Measurements from ENCODE around the gene GPR183. TPM values are rescaled to one million over a fixed set of nuclear protein-coding genes. Genes with fewer than 3 reads are reported as not detected.
A peak's percentile ranks its signal among the peaks of the same experiment; 100 is the strongest.

Gene GPR183
- total and polyA plus RNA-seq, 3 experiments from 2014 or later = 61.5 to 232 (median 62.8) TPM

GRCh38 chr13:99288089-99288488 is 19.1 kb downstream of the GPR183 start:
- ChIA-PET CTCF (interaction anchor here (0.9 to 2.2 kb wide), 3 partner anchors 13 to 149 kb away, joined by 3 to 8 read pairs (median 3); no protein-coding TSS in a partner anchor), POLR2A (interaction anchor here (1.4 kb wide), 1 partner anchor 68 kb away, joined by 4 read pairs; no protein-coding TSS in a partner anchor)
- H3K27ac Mint-ChIP-seq = peak overlapping the region; percentile 73 to 99 (median 92)
- H3K4me3 Mint-ChIP-seq = peak overlapping the region; percentile 0 to 60 (median 46)
- Histone ChIP-seq H3K27ac (ENCODE audit: low read depth, low read length) (no peak overlapping the region), H3K9me3 (ENCODE audit: low read length) (no peaks in the 10 kb centered on the region), H3K4me1 (ENCODE audit: insufficient read depth, low read length) (peaks cover 88% of the 10 kb centered on the region), H3K27me3 (ENCODE audit: insufficient read depth, low read length, poor library complexity, severe bottlenecking) (no peaks in the 10 kb centered on the region), H3K4me3 (ENCODE audit: low read length) (no peak overlapping the region), H3K36me3 (ENCODE audit: insufficient read depth, low read length) (peaks cover 20% of the 10 kb centered on the region)
- DNase-seq = no peak
- peaks cover 8 to 35% (median 9%) of the 10 kb centered on the region in 3 donors for H3K36me3 Mint-ChIP-seq
- peaks cover 84 to 100% (median 97%) of the 10 kb centered on the region in 3 donors for H3K4me1 Mint-ChIP-seq
- no peaks in the 10 kb centered on the region for H3K9me3 Mint-ChIP-seq
- H3K27me3 Mint-ChIP-seq = no peaks in the 10 kb centered on the region

GRCh38 chr13:99287551-99287950 is 19.6 kb downstream of the GPR183 start:
- no peak for DNase-seq
- Mint-ChIP-seq H3K4me3 (peak overlapping the region in 6 of 7 donors; percentile 20 to 74 (median 47)), H3K36me3 (peaks cover 5 to 30% (median 9%) of the 10 kb centered on the region in 3 donors), H3K9me3 (no peaks in the 10 kb centered on the region), H3K4me1 (peaks cover 85 to 100% (median 97%) of the 10 kb centered on the region in 3 donors), H3K27ac (peak overlapping the region; percentile 77 to 99 (median 94)), H3K27me3 (no peaks in the 10 kb centered on the region)
- Histone ChIP-seq H3K27ac (ENCODE audit: low read depth, low read length) (no peak overlapping the region), H3K9me3 (ENCODE audit: low read length) (no peaks in the 10 kb centered on the region), H3K27me3 (ENCODE audit: insufficient read depth, low read length, poor library complexity, severe bottlenecking) (no peaks in the 10 kb centered on the region), H3K4me3 (ENCODE audit: low read length) (no peak overlapping the region), H3K4me1 (ENCODE audit: insufficient read depth, low read length) (peaks cover 89% of the 10 kb centered on the region), H3K36me3 (ENCODE audit: insufficient read depth, low read length) (peaks cover 15% of the 10 kb centered on the region)
- CTCF ChIA-PET = interaction anchor here (0.7 to 2.2 kb wide), 2 partner anchors 149 to 876 kb away, joined by 3 to 8 read pairs; no protein-coding TSS in a partner anchor
- POLR2A ChIA-PET = interaction anchor here (0.7 to 1.0 kb wide), 2 partner anchors 14 kb away, joined by 4 to 5 read pairs; no protein-coding TSS in a partner anchor

GRCh38 chr13:99285432-99286182 is 21.6 kb downstream of the GPR183 start:
- no peak for DNase-seq
- H3K27me3 ChIP-seq (ENCODE audit: insufficient read depth, low read length, poor library complexity, severe bottlenecking) = no peaks in the 10 kb centered on the region
- no peaks in the 10 kb centered on the region for H3K9me3 ChIP-seq (ENCODE audit: low read length)
- no peak overlapping the region for H3K27ac ChIP-seq (ENCODE audit: low read depth, low read length)
- Mint-ChIP-seq H3K9me3 (no peaks in the 10 kb centered on the region), H3K27me3 (no peaks in the 10 kb centered on the region), H3K27ac (peak overlapping the region; percentile 61 to 100 (median 88)), H3K4me1 (peaks cover 92 to 99% (median 96%) of the 10 kb centered on the region in 3 donors), H3K36me3 (peaks cover 6 to 32% (median 9%) of the 10 kb centered on the region in 3 donors), H3K4me3 (peak overlapping the region in 5 of 7 donors; percentile 2 to 74 (median 33))
- ChIA-PET POLR2A (interaction anchor here (1.2 kb wide), 1 partner anchor 12 kb away, joined by 8 read pairs; no protein-coding TSS in a partner anchor), CTCF (interaction anchor here (1.1 to 5.0 kb wide), 3 partner anchors 15 to 19 kb away, joined by 3 to 22 read pairs (median 6); no protein-coding TSS in a partner anchor)
- H3K4me3 ChIP-seq (ENCODE audit: low read length) = no peak overlapping the region
- peaks cover 14% of the 10 kb centered on the region for H3K36me3 ChIP-seq (ENCODE audit: insufficient read depth, low read length)
- H3K4me1 ChIP-seq (ENCODE audit: insufficient read depth, low read length) = peaks cover 97% of the 10 kb centered on the region

- Histone ChIP-seq H3K4me3 (ENCODE audit: low read length) (peak overlapping the region; percentile 18), H3K27me3 (ENCODE audit: insufficient read depth, low read length, poor library complexity, severe bottlenecking) (no peaks in the 10 kb centered on the region), H3K36me3 (ENCODE audit: insufficient read depth, low read length) (no peaks in the 10 kb centered on the region), H3K27ac (ENCODE audit: low read depth, low read length) (peak overlapping the region; percentile 66), H3K9me3 (ENCODE audit: low read length) (no peaks in the 10 kb centered on the region), H3K4me1 (ENCODE audit: insufficient read depth, low read length) (peaks cover 91% of the 10 kb centered on the region)
- no peaks in the 10 kb centered on the region for H3K9me3 Mint-ChIP-seq
- H3K36me3 Mint-ChIP-seq = peaks cover 0 to 37% (median 14%) of the 10 kb centered on the region in 3 donors
- POLR2A ChIA-PET = interaction anchor here (0.9 to 1.5 kb wide), 4 partner anchors 9 to 720 kb away, joined by 3 to 7 read pairs (median 4); no protein-coding TSS in a partner anchor
- peak overlapping the region; percentile 94 to 100 (median 99) for H3K27ac Mint-ChIP-seq
- peak overlapping the region; percentile 47 to 85 (median 74) for H3K4me3 Mint-ChIP-seq
- H3K27me3 Mint-ChIP-seq = no peaks in the 10 kb centered on the region
- CTCF ChIA-PET = interaction anchor here (1.0 to 5.0 kb wide), 15 partner anchors 10 to 154 kb away, joined by 3 to 22 read pairs (median 4); no protein-coding TSS in a partner anchor
- DNase-seq = peak in 2 of 5 donors; percentile 58 to 59
- H3K4me1 Mint-ChIP-seq = peaks cover 91 to 99% (median 96%) of the 10 kb centered on the region in 3 donors
These were observed 24.7 kb downstream of the GPR183 start for GRCh38 chr13:99282264-99283231.

GRCh38 chr13:99281811-99282263 is 25.4 kb downstream of the GPR183 start:
- peak overlapping the region; percentile 47 to 85 (median 74) for H3K4me3 Mint-ChIP-seq
- H3K4me3 ChIP-seq (ENCODE audit: low read length) = no peak overlapping the region

GRCh38 chr13:99280166-99280565 is 27.0 kb downstream of the GPR183 start:
- no peak for DNase-seq
- H3K4me3 ChIP-seq (ENCODE audit: low read length) = no peak overlapping the region
- H3K27ac Mint-ChIP-seq = peak overlapping the region; percentile 54 to 99 (median 81)
- ChIA-PET CTCF (interaction anchor here (1.2 to 2.3 kb wide), 5 partner anchors 9 to 157 kb away, joined by 3 to 7 read pairs (median 5); no protein-coding TSS in a partner anchor), POLR2A (interaction anchor here (0.5 to 0.6 kb wide), 2 partner anchors 49 to 63 kb away, joined by 3 to 7 read pairs; no protein-coding TSS in a partner anchor)
- peak overlapping the region in 3 of 7 donors; percentile 1 to 32 (median 18) for H3K4me3 Mint-ChIP-seq
- H3K27me3 ChIP-seq (ENCODE audit: insufficient read depth, low read length, poor library complexity, severe bottlenecking) = no peaks in the 10 kb centered on the region
- no peaks in the 10 kb centered on the region for H3K36me3 ChIP-seq (ENCODE audit: insufficient read depth, low read length)
- no peaks in the 10 kb centered on the region for H3K9me3 Mint-ChIP-seq
- peaks cover 87% of the 10 kb centered on the region for H3K4me1 ChIP-seq (ENCODE audit: insufficient read depth, low read length)
- no peaks in the 10 kb centered on the region for H3K9me3 ChIP-seq (ENCODE audit: low read length)
- no peaks in the 10 kb centered on the region for H3K27me3 Mint-ChIP-seq
- no peak overlapping the region for H3K27ac ChIP-seq (ENCODE audit: low read depth, low read length)
- H3K36me3 Mint-ChIP-seq = peaks cover 0 to 37% (median 17%) of the 10 kb centered on the region in 3 donors
- peaks cover 89 to 99% (median 96%) of the 10 kb centered on the region in 3 donors for H3K4me1 Mint-ChIP-seq

More at GRCh38 chr13:99281811-99282263, 25.4 kb downstream of the GPR183 start:
- Histone ChIP-seq H3K4me1 (ENCODE audit: insufficient read depth, low read length) (peaks cover 87% of the 10 kb centered on the region), H3K27ac (ENCODE audit: low read depth, low read length) (peak overlapping the region; percentile 66), H3K9me3 (ENCODE audit: low read length) (no peaks in the 10 kb centered on the region), H3K27me3 (ENCODE audit: insufficient read depth, low read length, poor library complexity, severe bottlenecking) (no peaks in the 10 kb centered on the region), H3K36me3 (ENCODE audit: insufficient read depth, low read length) (no peaks in the 10 kb centered on the region)
- ChIA-PET CTCF (interaction anchor here (1.0 to 5.0 kb wide), 12 partner anchors 11 to 155 kb away, joined by 3 to 22 read pairs (median 4); no protein-coding TSS in a partner anchor), POLR2A (interaction anchor here (0.9 to 1.5 kb wide), 3 partner anchors 9 to 719 kb away, joined by 3 to 7 read pairs (median 4); no protein-coding TSS in a partner anchor)
- Mint-ChIP-seq H3K36me3 (peaks cover 0 to 38% (median 17%) of the 10 kb centered on the region in 3 donors), H3K27ac (peak overlapping the region; percentile 94 to 100 (median 99)), H3K9me3 (no peaks in the 10 kb centered on the region), H3K4me1 (peaks cover 88 to 99% (median 96%) of the 10 kb centered on the region in 3 donors), H3K27me3 (no peaks in the 10 kb centered on the region)
- DNase-seq = peak; percentile 36 to 77 (median 54)

- Histone ChIP-seq H3K27ac (ENCODE audit: low read depth, low read length) (no peak overlapping the region), H3K4me3 (ENCODE audit: low read length) (no peak overlapping the region), H3K9me3 (ENCODE audit: low read length) (no peaks in the 10 kb centered on the region), H3K27me3 (ENCODE audit: insufficient read depth, low read length, poor library complexity, severe bottlenecking) (no peaks in the 10 kb centered on the region), H3K36me3 (ENCODE audit: insufficient read depth, low read length) (no peaks in the 10 kb centered on the region), H3K4me1 (ENCODE audit: insufficient read depth, low read length) (peaks cover 87% of the 10 kb centered on the region)
- Mint-ChIP-seq H3K9me3 (no peaks in the 10 kb centered on the region), H3K27me3 (no peaks in the 10 kb centered on the region), H3K4me1 (peaks cover 90 to 99% (median 96%) of the 10 kb centered on the region in 3 donors), H3K27ac (peak overlapping the region; percentile 54 to 99 (median 81)), H3K36me3 (peaks cover 0 to 42% (median 22%) of the 10 kb centered on the region in 3 donors), H3K4me3 (peak overlapping the region in 3 of 7 donors; percentile 8 to 45 (median 38))
- POLR2A ChIA-PET = interaction anchor here (0.5 kb wide), 1 partner anchor 63 kb away, joined by 7 read pairs; no protein-coding TSS in a partner anchor
- CTCF ChIA-PET = interaction anchor here (1.2 to 2.3 kb wide), 5 partner anchors 9 to 157 kb away, joined by 3 to 7 read pairs (median 5); no protein-coding TSS in a partner anchor
- DNase-seq = no peak
These were observed 27.6 kb downstream of the GPR183 start for GRCh38 chr13:99279637-99280036.
